NCI-H1092 treated with DMSO at 0.1 percent for 48 hours (cell line): ENCODE data around the gene KRTAP10-6.
"Not testable (repeated sequence)": the region's sequence is repeated elsewhere in the genome, so short reads cannot be mapped to it uniquely, and the experiment has no call there.

Experiments used
- DNase-seq: peaks from one replicate; lab custom pipeline; 2025; lab: John Stamatoyannopoulos, UW

The KRTAP10-6 gene

GRCh38 chr21:44617071-44617501 lies 24.8 kb upstream of the KRTAP10-6 start:
- no peak for DNase-seq

GRCh38 chr21:44616591-44616926 lies 24.3 kb upstream of the KRTAP10-6 start:
- DNase-seq: no peak

GRCh38 chr21:44615911-44616590 lies 23.7 kb upstream of the KRTAP10-6 start:
- peak; percentile 27 for DNase-seq

DNA sequence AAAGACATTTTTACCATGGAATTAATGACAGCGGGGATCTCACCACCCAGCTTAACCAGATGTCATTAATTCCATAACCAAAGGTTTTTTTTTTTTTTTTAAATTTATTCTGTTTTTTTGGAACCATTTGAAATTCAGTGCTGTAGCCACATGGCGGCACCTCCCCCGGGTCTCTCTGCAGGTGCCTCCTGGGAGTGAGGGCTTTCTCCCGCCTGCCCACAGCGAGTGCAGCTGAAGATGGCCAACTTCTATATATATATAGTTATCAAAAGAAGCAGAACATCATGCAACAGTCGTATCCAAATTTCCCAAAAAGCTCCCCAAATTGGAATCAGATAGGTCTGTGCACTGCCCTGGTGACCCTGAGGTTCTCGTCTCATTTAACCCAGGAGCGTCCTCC lies 23.2 kb upstream of the KRTAP10-6 start:
- no peak for DNase-seq

- no peak for DNase-seq
Observed at GRCh38 chr21:44614961-44615391, 22.7 kb upstream of the KRTAP10-6 start.

- DNase-seq: no peak
Observed at GRCh38 chr21:44614161-44614631, 21.9 kb upstream of the KRTAP10-6 start.

DNA sequence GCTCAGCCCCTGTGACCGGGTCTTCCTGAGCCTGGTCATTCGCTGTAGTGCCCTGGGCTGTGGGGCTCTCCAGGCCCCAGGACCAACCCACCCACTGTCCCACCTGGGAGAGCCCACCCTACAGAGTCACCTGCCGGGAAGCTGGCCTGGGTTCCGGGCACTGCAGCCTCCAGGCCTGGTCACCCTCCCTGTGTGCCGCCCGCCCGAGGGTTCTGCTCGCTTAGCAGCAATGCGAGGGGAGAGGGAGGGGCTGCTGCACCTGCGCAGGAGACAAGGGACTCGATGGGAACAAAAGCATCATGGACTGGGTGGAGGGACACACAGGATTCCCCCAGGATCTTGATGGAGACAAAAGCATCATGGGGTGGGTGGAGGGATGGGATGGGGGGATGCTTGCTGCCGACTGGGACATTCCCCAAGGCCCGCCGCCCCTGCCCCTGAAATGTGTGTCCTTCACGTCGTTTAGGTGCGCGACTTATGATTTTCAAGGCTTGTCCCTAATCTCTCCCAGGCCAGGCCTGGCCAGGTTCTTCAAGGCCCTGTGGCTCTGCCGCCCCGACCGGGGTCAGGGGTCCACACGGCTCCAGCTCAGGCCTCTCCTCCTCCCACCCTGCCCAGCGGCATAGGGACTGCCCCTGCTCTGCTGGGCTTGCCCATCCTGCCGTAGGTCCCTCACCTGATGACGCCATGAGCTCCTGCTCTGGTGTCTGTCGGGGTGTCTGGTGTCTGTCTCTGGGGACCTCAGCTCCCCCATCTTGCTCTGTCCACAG lies 21.3 kb upstream of the KRTAP10-6 start:
- no peak for DNase-seq

- DNase-seq: no peak
Observed at GRCh38 chr21:44612669-44613229, 20.4 kb upstream of the KRTAP10-6 start.

GRCh38 chr21:44612029-44612486 lies 19.8 kb upstream of the KRTAP10-6 start, which contains the start of gene KRTAP10-8:
Gene KRTAP10-8, plus strand, starts transcription at chr21:44612079. Its CDS starts 22 bp downstream, at chr21:44612101.
- DNase-seq: no peak

GRCh38 chr21:44611551-44611950 lies 19.2 kb upstream of the KRTAP10-6 start:
- DNase-seq: no peak

DNA sequence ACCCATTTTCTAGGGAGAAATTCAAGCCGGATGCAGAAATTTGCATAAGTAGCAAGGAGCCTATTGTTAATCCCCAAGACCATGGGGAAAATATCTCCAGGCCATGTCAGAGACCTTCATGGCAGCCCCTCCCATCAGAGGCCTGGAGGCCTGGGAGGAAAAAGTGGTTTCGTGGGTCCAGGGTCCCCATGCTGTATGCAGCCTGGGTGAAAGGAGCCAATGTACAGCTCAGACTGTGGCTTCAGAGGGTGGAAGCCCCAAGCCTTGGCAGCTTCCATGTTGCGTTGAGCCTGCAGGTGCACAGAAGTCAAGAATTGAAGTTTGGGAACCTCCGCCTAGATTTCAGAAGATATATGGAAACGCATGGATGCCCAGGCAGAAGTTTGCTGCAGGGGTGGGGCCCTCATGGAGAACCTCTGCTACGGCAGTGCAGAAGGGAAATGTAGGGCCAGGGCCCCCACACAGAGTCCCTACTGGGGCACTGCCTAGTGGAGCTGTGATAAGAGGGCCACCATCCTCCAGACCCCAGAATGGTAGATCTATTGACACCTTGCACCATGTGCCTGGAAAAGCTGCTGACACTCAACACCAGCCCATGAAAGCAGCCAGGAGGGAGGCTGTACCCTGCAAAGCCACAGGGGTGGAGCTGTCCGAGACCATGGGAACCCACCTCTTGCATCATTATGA lies 18.0 kb upstream of the KRTAP10-6 start:
- DNase-seq: not testable (repeated sequence)

GRCh38 chr21:44609193-44609592 lies 16.9 kb upstream of the KRTAP10-6 start:
- DNase-seq: no peak

GRCh38 chr21:44606495-44606894 lies 14.2 kb upstream of the KRTAP10-6 start:
- no peak for DNase-seq

DNA sequence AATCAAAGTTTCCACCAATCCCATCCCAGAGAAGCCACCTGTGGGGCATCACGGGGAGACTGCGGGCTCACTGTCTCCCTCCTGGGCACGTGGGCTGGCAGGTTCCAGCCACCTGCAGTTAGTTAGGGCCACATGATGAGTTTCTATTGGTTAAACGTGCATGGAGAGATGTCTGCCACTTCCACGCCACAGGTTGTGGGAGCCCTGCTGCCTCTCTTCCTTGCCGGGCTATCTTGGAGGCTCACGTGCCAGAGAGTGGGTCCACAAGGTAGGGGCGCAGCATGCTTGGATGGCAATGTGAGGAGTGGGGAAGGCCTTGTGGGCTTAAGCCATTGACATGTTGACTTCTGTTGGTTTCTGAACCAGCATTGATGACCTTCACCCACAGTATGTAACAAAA lies 11.6 kb upstream of the KRTAP10-6 start:
- no peak for DNase-seq

- DNase-seq: no peak
Observed at GRCh38 chr21:44603109-44603875, 11.0 kb upstream of the KRTAP10-6 start.

- no peak for DNase-seq
Observed at GRCh38 chr21:44602463-44602850, 10.2 kb upstream of the KRTAP10-6 start.

DNA sequence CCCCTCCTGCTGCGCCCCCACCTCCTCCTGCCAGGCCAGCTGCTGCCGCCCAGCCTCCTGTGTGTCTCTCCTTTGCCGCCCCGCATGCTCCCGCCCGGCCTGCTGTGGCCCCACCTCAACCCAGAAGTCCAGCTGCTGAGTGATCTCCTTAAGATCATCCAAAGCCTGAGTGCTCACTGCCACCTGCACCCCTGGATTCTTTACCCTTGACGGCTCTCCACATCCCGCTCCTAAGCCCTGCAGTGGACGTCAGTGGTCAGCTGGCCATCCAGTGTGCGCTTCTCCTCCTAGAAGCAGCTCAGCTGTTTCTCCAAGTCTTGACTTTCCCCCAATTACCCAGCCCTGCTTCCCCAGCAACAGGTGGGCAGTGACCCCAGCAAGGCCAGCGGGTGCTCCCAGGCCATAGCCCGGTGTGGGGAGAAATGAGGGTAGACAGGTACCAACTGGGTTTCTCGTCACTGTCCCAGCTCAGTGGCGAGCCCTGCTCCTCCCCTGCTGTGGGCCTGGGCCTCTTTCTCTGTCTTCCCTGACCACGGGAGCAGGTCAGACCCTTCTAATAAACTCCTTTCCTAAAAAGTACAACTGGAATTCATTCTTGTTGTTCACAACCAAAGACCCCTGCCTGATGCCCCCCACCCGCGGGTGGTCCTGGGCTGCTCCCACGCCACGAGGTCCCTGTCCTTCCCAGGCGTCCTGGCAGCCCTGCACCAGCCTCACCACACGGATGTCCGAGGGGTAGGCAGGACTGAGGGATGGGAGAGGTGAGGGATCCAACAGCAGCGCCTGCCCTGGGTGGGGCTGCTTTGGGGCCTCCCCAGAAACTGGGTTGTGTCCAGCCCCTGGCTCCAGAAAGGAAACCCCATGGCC lies 9.5 kb upstream of the KRTAP10-6 start:
- no peak for DNase-seq

DNA sequence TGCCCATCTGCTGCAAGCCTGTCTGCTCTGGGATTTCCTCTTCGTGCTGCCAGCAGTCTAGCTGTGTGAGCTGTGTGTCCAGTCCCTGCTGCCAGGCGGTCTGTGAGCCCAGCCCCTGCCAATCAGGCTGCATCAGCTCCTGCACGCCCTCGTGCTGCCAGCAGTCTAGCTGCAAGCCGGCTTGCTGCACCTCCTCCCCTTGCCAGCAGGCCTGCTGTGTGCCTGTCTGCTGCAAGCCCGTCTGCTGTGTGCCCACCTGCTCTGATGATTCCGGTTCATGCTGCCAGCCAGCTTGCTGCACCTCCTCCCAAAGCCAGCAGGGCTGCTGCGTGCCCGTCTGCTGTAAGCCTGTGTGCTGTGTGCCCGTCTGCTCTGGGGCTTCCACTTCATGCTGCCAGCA lies 8.8 kb upstream of the KRTAP10-6 start:
- DNase-seq: not testable (repeated sequence)

DNA sequence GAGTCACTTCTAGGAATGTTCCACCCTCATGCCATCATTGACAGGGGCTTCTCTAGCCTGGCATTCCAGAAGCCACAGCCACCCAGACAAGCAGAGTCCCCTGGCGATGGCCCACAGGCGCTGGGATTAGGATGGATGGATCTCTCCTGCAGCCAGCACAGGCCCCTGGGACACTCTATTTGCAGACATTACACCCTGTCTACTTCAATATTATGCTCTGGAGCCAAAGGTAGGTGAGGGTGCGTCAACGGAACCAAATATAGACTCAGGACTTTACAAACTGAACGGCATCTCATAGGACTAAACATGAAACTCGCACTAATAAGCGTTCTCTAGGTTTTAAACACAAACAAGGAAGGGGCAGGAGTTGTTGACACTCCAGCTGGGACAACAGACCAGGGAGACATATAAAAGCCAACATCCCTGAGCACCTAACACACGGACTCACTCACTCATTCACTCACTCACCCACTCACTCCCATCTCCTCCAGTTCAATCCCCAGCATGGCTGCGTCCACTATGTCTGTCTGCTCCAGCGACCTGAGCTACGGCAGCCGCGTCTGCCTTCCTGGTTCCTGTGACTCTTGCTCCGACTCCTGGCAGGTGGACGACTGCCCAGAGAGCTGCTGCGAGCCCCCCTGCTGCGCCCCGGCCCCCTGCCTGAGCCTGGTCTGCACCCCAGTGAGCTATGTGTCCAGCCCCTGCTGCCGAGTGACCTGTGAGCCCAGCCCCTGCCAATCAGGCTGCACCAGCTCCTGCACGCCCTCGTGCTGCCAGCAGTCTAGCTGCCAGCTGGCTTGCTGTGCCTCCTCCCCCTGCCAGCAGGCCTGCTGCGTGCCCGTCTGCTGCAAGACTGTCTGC lies 8.0 kb upstream of the KRTAP10-6 start, which contains the start of gene KRTAP10-7:
Gene KRTAP10-7 (plus strand): TSS at position 480 of the 861 bp plus-strand sequence. CDS start 25 bp downstream, at position 505.
- DNase-seq: not testable (repeated sequence)
